HL-60 (cell line): ENCODE data around the gene SALL1.

ENCODE experiments used
- POLR2AphosphoS5 ChIP-seq: IDR thresholded peaks from 2 replicates; pipeline ENCODE4 v1.6.1; 2012; ENCODE audit warnings: low read depth
- TF ChIP-seq, protein P1 (sequence below): IDR thresholded peaks from one replicate; pipeline ENCODE4 v1.5.1; 2011; ENCODE audit warnings: low read length, control low read depth, inconsistent platforms; ENCODE audit not compliant: insufficient read depth
- TF ChIP-seq, protein P2 (sequence below): IDR thresholded peaks from 2 replicates; pipeline ENCODE4 v1.6.1; 2012; ENCODE audit warnings: low read depth; ENCODE audit not compliant: insufficient replicate concordance

DNA sequence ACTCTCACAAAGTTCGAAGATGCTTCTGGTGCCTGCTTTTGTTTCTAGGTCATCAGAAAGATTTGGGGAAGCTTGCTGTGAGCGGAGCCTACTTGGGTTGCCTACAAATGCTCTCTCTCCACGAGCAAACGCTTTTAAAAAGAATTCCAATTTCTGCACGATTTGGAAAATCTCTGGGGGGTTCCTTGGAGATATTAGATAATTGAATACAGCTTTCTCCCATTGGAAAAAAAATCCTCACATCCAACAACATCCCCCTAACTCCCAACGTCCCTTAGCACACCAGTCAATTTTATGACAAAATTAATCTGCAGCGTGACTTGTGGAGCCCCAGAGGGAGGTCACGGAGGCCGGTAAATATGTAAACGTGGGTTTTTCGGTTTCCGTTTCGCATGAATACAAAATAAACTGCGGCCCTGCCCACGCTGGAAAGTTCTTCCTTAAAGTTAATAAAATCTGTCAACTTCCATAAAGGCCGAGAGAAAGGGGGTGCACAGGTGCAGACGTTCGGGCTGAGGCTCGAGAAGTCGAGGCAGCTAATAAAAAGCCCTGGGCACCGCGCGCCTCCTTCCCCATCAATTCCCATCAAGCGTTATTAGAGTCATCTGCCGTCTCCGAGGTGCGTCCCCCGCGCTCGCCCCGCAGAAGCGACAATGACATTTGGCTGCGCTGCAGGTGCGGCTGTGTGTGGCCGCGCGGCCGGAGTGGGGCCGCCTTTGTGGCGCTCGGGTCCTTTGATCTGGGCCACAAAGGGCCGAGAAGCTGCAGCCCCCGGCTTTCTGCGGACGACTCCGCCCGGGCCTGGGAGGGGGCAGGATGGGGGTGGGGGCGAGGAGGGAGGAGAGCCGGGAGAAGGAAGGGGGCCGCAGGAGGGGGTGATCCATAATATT is 37.6 kb downstream of the SALL1 start:
- TF ChIP-seq, protein P1, sequence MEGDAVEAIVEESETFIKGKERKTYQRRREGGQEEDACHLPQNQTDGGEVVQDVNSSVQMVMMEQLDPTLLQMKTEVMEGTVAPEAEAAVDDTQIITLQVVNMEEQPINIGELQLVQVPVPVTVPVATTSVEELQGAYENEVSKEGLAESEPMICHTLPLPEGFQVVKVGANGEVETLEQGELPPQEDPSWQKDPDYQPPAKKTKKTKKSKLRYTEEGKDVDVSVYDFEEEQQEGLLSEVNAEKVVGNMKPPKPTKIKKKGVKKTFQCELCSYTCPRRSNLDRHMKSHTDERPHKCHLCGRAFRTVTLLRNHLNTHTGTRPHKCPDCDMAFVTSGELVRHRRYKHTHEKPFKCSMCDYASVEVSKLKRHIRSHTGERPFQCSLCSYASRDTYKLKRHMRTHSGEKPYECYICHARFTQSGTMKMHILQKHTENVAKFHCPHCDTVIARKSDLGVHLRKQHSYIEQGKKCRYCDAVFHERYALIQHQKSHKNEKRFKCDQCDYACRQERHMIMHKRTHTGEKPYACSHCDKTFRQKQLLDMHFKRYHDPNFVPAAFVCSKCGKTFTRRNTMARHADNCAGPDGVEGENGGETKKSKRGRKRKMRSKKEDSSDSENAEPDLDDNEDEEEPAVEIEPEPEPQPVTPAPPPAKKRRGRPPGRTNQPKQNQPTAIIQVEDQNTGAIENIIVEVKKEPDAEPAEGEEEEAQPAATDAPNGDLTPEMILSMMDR: no peak
- TF ChIP-seq, protein P2, sequence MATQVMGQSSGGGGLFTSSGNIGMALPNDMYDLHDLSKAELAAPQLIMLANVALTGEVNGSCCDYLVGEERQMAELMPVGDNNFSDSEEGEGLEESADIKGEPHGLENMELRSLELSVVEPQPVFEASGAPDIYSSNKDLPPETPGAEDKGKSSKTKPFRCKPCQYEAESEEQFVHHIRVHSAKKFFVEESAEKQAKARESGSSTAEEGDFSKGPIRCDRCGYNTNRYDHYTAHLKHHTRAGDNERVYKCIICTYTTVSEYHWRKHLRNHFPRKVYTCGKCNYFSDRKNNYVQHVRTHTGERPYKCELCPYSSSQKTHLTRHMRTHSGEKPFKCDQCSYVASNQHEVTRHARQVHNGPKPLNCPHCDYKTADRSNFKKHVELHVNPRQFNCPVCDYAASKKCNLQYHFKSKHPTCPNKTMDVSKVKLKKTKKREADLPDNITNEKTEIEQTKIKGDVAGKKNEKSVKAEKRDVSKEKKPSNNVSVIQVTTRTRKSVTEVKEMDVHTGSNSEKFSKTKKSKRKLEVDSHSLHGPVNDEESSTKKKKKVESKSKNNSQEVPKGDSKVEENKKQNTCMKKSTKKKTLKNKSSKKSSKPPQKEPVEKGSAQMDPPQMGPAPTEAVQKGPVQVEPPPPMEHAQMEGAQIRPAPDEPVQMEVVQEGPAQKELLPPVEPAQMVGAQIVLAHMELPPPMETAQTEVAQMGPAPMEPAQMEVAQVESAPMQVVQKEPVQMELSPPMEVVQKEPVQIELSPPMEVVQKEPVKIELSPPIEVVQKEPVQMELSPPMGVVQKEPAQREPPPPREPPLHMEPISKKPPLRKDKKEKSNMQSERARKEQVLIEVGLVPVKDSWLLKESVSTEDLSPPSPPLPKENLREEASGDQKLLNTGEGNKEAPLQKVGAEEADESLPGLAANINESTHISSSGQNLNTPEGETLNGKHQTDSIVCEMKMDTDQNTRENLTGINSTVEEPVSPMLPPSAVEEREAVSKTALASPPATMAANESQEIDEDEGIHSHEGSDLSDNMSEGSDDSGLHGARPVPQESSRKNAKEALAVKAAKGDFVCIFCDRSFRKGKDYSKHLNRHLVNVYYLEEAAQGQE: no peak
- TF ChIP-seq POLR2AphosphoS5: no peak
